Neural crest cell (in vitro differentiated cells): ENCODE measurements around the gene MVP. TPM values are rescaled to one million over a fixed set of nuclear protein-coding genes. Genes with fewer than 3 reads are reported as not detected.
"Not testable (repeated sequence)": the region's sequence is repeated elsewhere in the genome, so short reads cannot be mapped to it uniquely, and the experiment has no call there.

Experiments used
- DNase-seq: peaks from one replicate; pipeline ENCODE4 v3.0.0; 2021; ENCODE audit warnings: low read depth, mixed read lengths, low spot score
- H3K27ac Mint-ChIP-seq: one replicate; pipeline ENCODE4 v1.8.0; 2021; ENCODE audit warnings: mild to moderate bottlenecking, mixed read lengths; ENCODE audit not compliant: unreplicated experiment
- H3K27me3 Mint-ChIP-seq: 2 replicates; pipeline ENCODE4 v1.8.0; 2021; ENCODE audit warnings: low read depth, mild to moderate bottlenecking, mixed read lengths
- H3K36me3 Mint-ChIP-seq: 2 replicates; pipeline ENCODE4 v1.8.0; 2021; ENCODE audit warnings: low read depth, mild to moderate bottlenecking, mixed read lengths
- H3K4me1 Mint-ChIP-seq: 2 replicates; pipeline ENCODE4 v1.8.0; 2021; ENCODE audit warnings: mixed read lengths
- H3K4me3 Mint-ChIP-seq: one replicate; pipeline ENCODE4 v1.8.0; 2021; ENCODE audit warnings: mild to moderate bottlenecking, mixed read lengths
- H3K9me3 Mint-ChIP-seq: 2 replicates; pipeline ENCODE4 v1.8.0; 2021; ENCODE audit warnings: mixed read lengths
- total RNA-seq: library from RNA; stranded (reverse); gene quantifications from 2 replicates; pipeline ENCODE4 v1.2.1, GENCODE V29; 2021
- TF ChIP-seq, protein P1 (sequence below): fragments of 200-600 bp; sonication (generic); conservative IDR thresholded peaks from 2 replicates; pipeline ENCODE4 v1.5.0; 2021; ENCODE audit warnings: antibody characterized with exemption, mild to moderate bottlenecking

The MVP gene
- total RNA-seq, 1 donor from 2014 or later, result 1.6 TPM

GRCh38 chr16:29790949-29791844 lies 29.1 kb upstream of the MVP start:
- no peaks in the 10 kb centered on the region for H3K9me3 Mint-ChIP-seq
- TF ChIP-seq, protein P1, sequence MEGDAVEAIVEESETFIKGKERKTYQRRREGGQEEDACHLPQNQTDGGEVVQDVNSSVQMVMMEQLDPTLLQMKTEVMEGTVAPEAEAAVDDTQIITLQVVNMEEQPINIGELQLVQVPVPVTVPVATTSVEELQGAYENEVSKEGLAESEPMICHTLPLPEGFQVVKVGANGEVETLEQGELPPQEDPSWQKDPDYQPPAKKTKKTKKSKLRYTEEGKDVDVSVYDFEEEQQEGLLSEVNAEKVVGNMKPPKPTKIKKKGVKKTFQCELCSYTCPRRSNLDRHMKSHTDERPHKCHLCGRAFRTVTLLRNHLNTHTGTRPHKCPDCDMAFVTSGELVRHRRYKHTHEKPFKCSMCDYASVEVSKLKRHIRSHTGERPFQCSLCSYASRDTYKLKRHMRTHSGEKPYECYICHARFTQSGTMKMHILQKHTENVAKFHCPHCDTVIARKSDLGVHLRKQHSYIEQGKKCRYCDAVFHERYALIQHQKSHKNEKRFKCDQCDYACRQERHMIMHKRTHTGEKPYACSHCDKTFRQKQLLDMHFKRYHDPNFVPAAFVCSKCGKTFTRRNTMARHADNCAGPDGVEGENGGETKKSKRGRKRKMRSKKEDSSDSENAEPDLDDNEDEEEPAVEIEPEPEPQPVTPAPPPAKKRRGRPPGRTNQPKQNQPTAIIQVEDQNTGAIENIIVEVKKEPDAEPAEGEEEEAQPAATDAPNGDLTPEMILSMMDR, result no peak
- peaks cover 11% of the 10 kb centered on the region for H3K36me3 Mint-ChIP-seq

DNA sequence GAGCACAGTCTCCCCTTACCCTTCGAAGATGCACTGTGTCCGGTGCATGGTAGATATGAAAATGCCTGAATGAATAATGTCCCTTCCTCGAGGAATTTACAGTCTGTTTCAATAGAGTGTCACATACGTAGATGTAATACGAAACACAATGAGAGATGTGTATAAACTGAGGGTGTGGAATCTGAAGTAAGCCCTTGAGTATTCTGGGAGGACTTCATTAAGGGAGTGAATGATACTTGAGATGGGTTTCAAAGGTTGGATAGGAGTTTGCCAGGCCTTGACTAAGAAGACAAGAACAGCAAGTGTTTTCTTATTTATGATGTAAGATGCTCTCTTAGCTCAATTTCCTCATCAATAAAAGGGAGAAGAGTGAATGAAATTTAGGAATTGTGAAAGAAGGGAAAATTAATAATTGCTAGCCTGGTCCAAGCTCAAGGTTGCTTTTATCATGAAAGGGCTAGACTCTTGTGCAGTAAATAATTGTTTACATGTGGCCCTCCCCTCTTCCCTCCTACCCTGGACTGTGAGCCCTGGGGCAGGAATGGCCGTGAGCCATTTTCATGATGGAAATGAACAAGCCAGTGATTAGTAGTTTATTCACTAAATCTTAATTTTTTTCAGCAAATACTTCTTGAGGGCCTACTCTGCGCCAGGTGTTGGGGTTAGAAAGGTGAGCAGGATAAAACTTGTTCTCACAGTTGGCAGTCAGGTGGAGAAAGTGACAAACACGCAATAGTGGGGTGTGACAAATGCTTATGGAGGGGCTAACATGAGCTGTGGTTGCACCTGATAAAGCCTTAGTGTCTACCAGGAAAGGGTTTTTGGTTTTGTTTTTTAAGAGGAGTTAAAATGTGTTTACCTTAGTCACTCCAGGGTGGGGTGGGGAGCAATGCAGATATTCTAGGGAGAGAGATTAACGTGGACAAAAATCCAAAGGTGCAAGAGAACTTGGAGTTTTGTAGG lies 28.1 kb upstream of the MVP start:
- Mint-ChIP-seq H3K4me1 (peaks cover 44% of the 10 kb centered on the region), H3K9me3 (no peaks in the 10 kb centered on the region), H3K36me3 (peaks cover 11% of the 10 kb centered on the region), H3K4me3 (peak overlapping the region; percentile 99), H3K27ac (peak overlapping the region; percentile 53), H3K27me3 (no peaks in the 10 kb centered on the region)
- TF ChIP-seq, protein P1, result no peak
- no peak for DNase-seq

More at GRCh38 chr16:29790949-29791844, 29.1 kb upstream of the MVP start:
- peak overlapping the region; percentile 99 for H3K4me3 Mint-ChIP-seq
- DNase-seq, result no peak
- peaks cover 44% of the 10 kb centered on the region for H3K4me1 Mint-ChIP-seq
- H3K27ac Mint-ChIP-seq, result peak overlapping the region; percentile 100
- no peaks in the 10 kb centered on the region for H3K27me3 Mint-ChIP-seq

- Mint-ChIP-seq H3K4me1 (peaks cover 44% of the 10 kb centered on the region), H3K4me3 (peak overlapping the region; percentile 99), H3K36me3 (peaks cover 11% of the 10 kb centered on the region)
- H3K9me3 Mint-ChIP-seq, DNase-seq, H3K27me3 Mint-ChIP-seq, H3K27ac Mint-ChIP-seq: not testable (repeated sequence)
These were observed 27.1 kb upstream of the MVP start for GRCh38 chr16:29793153-29793552.

GRCh38 chr16:29794231-29794710 lies 26.0 kb upstream of the MVP start:
- H3K4me3 Mint-ChIP-seq, result peak overlapping the region; percentile 48
- H3K27ac Mint-ChIP-seq, result no peak overlapping the region

DNA sequence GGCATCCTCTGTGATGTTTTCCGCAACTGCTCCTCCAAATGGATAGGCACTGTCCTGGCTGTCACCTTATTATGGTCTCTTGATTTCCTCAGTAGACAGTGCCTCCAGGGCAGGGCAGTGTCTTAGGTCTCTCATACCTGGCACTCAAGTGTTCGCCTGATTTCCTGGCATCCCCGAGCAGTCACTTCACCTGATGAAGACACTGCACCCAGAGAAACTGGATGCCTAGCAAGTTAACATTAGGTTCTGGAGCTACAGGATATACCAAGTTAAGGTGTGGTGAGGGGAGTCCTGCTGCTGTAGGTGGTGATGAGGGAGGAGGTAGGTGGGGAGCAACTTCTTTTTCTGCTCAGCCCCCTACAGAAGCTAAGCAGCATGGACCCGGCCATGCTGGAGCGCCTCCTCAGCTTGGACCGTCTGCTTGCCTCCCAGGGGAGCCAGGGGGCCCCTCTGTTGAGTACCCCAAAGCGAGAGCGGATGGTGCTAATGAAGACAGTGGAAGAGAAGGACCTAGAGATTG lies 17.8 kb upstream of the MVP start:
- Mint-ChIP-seq H3K27ac (no peak overlapping the region), H3K4me3 (peak overlapping the region; percentile 77), H3K9me3 (no peaks in the 10 kb centered on the region), H3K4me1 (peaks cover 15% of the 10 kb centered on the region), H3K27me3 (peaks cover 9% of the 10 kb centered on the region), H3K36me3 (peaks cover 19% of the 10 kb centered on the region)
- DNase-seq, result no peak
- TF ChIP-seq, protein P1, result no peak

More at GRCh38 chr16:29794231-29794710, 26.0 kb upstream of the MVP start:
- no peaks in the 10 kb centered on the region for H3K9me3 Mint-ChIP-seq
- DNase-seq, result no peak
- TF ChIP-seq, protein P1, result no peak
- H3K4me1 Mint-ChIP-seq, result peaks cover 44% of the 10 kb centered on the region
- H3K36me3 Mint-ChIP-seq, result peaks cover 15% of the 10 kb centered on the region
- H3K27me3 Mint-ChIP-seq, result no peaks in the 10 kb centered on the region
